ENCODE results near the gene GAS5. TPM values are rescaled to one million over a fixed set of nuclear protein-coding genes. Genes with fewer than 3 reads are reported as not detected.

Gene GAS5
- total and polyA plus RNA-seq, 9 of the 15 experiments (the other 6 are each of a cell fraction or from before 2014, with no cell fraction given) = 565 to 1,860 (median 1,006) TPM

GRCh38 chr1:173824315-173825081, 43.3 kb downstream of the GAS5 start, which contains the start of the genes CENPL and DARS2 (continued):
- TF ChIP-seq, protein P1, sequence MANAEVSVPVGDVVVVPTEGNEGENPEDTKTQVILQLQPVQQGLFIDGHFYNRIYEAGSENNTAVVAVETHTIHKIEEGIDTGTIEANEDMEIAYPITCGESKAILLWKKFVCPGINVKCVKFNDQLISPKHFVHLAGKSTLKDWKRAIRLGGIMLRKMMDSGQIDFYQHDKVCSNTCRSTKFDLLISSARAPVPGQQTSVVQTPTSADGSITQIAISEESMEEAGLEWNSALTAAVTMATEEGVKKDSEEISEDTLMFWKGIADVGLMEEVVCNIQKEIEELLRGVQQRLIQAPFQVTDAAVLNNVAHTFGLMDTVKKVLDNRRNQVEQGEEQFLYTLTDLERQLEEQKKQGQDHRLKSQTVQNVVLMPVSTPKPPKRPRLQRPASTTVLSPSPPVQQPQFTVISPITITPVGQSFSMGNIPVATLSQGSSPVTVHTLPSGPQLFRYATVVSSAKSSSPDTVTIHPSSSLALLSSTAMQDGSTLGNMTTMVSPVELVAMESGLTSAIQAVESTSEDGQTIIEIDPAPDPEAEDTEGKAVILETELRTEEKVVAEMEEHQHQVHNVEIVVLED (CRISPR knock-in tag; IDR thresholded peaks at IDR 0.05) = peak; percentile 80
- TF ChIP-seq HEY1 (CRISPR knock-in tag; IDR thresholded peaks at IDR 0.05; ENCODE audit: borderline replicate concordance) (no peak), CHCHD3 (CRISPR knock-in tag; IDR thresholded peaks at IDR 0.05) (no peak), NR2C1 (IDR thresholded peaks at IDR 0.05) (peak; percentile 93), NR2C1 (tag; IDR thresholded peaks at IDR 0.05) (peak; percentile 94), KAT7 (CRISPR knock-in tag; IDR thresholded peaks at IDR 0.05; ENCODE audit: borderline replicate concordance) (peak; percentile 68; the same call in 1 of the 2 replicates), PRPF4 (IDR thresholded peaks at IDR 0.05; ENCODE audit: insufficient read depth, low read depth, low read length, poor library complexity, severe bottlenecking) (no peak), KLF6 (CRISPR knock-in tag; IDR thresholded peaks at IDR 0.05; ENCODE audit: borderline replicate concordance) (peak; percentile 70; the same call in 1 of the 2 replicates), MTA1 (IDR thresholded peaks at IDR 0.05; ENCODE audit: borderline replicate concordance) (peak; percentile 97), PTBP1 (IDR thresholded peaks at IDR 0.05; ENCODE audit: low read depth, low read length) (no peak), GABPB1 (CRISPR knock-in tag; IDR thresholded peaks at IDR 0.05) (peak; percentile 90), HES1 (IDR thresholded peaks at IDR 0.05; ENCODE audit: low read depth) (0 out of 2 replicates have a peak, but pooled peaks have one; percentile 8), ZNF175 (CRISPR knock-in tag; IDR thresholded peaks at IDR 0.05; ENCODE audit: low read depth) (peak; percentile 67), IRF2 (CRISPR knock-in tag; IDR thresholded peaks at IDR 0.05) (no peak), ATF7 (IDR thresholded peaks at IDR 0.05) (peak; percentile 82), KLF1 (tag; IDR thresholded peaks at IDR 0.05) (peak; percentile 60), NCOR1 (IDR thresholded peaks at IDR 0.05) (0 out of 2 replicates have a peak, but pooled peaks have one; percentile 36), POLR3A (IDR thresholded peaks at IDR 0.05; ENCODE audit: borderline replicate concordance, extremely low read depth, insufficient read depth, insufficient read length) (no peak), GABPA (tag; conservative IDR thresholded peaks at IDR 0.05; ENCODE audit: low read depth) (peak; percentile 94)
- TF ChIP-seq, protein P2, sequence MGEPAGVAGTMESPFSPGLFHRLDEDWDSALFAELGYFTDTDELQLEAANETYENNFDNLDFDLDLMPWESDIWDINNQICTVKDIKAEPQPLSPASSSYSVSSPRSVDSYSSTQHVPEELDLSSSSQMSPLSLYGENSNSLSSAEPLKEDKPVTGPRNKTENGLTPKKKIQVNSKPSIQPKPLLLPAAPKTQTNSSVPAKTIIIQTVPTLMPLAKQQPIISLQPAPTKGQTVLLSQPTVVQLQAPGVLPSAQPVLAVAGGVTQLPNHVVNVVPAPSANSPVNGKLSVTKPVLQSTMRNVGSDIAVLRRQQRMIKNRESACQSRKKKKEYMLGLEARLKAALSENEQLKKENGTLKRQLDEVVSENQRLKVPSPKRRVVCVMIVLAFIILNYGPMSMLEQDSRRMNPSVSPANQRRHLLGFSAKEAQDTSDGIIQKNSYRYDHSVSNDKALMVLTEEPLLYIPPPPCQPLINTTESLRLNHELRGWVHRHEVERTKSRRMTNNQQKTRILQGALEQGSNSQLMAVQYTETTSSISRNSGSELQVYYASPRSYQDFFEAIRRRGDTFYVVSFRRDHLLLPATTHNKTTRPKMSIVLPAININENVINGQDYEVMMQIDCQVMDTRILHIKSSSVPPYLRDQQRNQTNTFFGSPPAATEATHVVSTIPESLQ (CRISPR knock-in tag; IDR thresholded peaks at IDR 0.05) = peak; percentile 49; the same call in 1 of the 2 replicates
- TF ChIP-seq, protein P3, sequence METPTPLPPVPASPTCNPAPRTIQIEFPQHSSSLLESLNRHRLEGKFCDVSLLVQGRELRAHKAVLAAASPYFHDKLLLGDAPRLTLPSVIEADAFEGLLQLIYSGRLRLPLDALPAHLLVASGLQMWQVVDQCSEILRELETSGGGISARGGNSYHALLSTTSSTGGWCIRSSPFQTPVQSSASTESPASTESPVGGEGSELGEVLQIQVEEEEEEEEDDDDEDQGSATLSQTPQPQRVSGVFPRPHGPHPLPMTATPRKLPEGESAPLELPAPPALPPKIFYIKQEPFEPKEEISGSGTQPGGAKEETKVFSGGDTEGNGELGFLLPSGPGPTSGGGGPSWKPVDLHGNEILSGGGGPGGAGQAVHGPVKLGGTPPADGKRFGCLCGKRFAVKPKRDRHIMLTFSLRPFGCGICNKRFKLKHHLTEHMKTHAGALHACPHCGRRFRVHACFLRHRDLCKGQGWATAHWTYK (CRISPR knock-in tag; IDR thresholded peaks at IDR 0.05) = no peak
